ENCODE results near the gene PDS5B.

DNA sequence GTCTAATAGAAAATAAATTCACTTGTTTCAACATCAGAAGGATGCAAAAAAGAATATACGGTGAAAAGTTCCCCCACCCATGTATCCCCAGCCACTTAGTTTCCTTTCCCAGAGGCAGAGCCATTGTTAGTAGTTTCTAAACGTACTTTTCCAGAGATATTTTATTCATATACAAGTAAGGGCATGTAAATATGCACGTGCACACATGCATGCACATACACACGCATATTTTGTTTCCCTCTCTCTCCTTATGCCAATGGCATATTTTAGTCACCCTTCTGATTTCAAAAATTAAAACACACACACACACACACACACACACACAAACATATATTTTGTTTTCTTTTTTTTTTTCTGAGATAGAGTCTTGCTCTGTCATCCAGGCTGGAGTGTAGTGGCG is 147.4 kb downstream of the PDS5B start:
- TF ChIP-seq EZH2phosphoT487 (conservative IDR thresholded peaks at IDR 0.05; ENCODE audit: low read length), result no peak
- TF ChIP-seq, protein P1, sequence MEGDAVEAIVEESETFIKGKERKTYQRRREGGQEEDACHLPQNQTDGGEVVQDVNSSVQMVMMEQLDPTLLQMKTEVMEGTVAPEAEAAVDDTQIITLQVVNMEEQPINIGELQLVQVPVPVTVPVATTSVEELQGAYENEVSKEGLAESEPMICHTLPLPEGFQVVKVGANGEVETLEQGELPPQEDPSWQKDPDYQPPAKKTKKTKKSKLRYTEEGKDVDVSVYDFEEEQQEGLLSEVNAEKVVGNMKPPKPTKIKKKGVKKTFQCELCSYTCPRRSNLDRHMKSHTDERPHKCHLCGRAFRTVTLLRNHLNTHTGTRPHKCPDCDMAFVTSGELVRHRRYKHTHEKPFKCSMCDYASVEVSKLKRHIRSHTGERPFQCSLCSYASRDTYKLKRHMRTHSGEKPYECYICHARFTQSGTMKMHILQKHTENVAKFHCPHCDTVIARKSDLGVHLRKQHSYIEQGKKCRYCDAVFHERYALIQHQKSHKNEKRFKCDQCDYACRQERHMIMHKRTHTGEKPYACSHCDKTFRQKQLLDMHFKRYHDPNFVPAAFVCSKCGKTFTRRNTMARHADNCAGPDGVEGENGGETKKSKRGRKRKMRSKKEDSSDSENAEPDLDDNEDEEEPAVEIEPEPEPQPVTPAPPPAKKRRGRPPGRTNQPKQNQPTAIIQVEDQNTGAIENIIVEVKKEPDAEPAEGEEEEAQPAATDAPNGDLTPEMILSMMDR (IDR thresholded peaks at IDR 0.05; ENCODE audit: insufficient read depth, low read length, poor library complexity, severe bottlenecking), result no peak

Data from SU-DHL-6 (cell line).